WTC11 (cell line): ENCODE measurements around the gene JUP. TPM values are rescaled to one million over a fixed set of nuclear protein-coding genes. Genes with fewer than 3 reads are reported as not detected.

ENCODE experiments used
- ATAC-seq: fragments of 200-7000 bp; cut with Tn5 transposase; 2 replicates; pipeline ENCODE4 v1.10.0; 2021; ENCODE audit warnings: mild to moderate bottlenecking, moderate library complexity
- CTCF ChIA-PET: fragments of 300-600 bp; sonication (Branson Sonifier 250); formaldehyde crosslinking; loops from one replicate; lab custom pipeline; 2021; ENCODE audit warnings: antibody characterized with exemption; lab: Charles Lee
- POLR2A ChIA-PET: fragments of 350-600 bp; sonication (Branson Sonifier 250); formaldehyde crosslinking; loops from one replicate; lab custom pipeline; 2021; ENCODE audit warnings: antibody characterized with exemption; lab: Charles Lee
- DNase-seq: peaks from one replicate; pipeline ENCODE4 v3.0.0; 2021; ENCODE audit warnings: low spot score
- H3K27ac Mint-ChIP-seq: 2 replicates; pipeline ENCODE4 v1.8.0; 2021; ENCODE audit warnings: mixed read lengths
- H3K27me3 Mint-ChIP-seq: 2 replicates; pipeline ENCODE4 v1.8.0; 2021; ENCODE audit warnings: low read depth, mild to moderate bottlenecking, moderate library complexity, mixed read lengths
- H3K36me3 Mint-ChIP-seq: 2 replicates; pipeline ENCODE4 v1.8.0; 2021; ENCODE audit warnings: mixed read lengths
- H3K4me1 Mint-ChIP-seq: 2 replicates; pipeline ENCODE4 v1.8.0; 2022; ENCODE audit warnings: mixed read lengths
- H3K4me3 Mint-ChIP-seq: 2 replicates; pipeline ENCODE4 v1.8.0; 2021; ENCODE audit warnings: mild to moderate bottlenecking, moderate library complexity, mixed read lengths
- H3K9me3 Mint-ChIP-seq: 2 replicates; pipeline ENCODE4 v1.8.0; 2021; ENCODE audit warnings: mixed read lengths
- E2F1 ChIP-seq: sonication (generic); formaldehyde crosslinking; IDR thresholded peaks from 2 replicates; pipeline ENCODE4 v1.8.0; 2022; ENCODE audit warnings: mild to moderate bottlenecking, missing genetic modification reagents
- ELF4 ChIP-seq: sonication (generic); formaldehyde crosslinking; IDR thresholded peaks from 2 replicates; pipeline ENCODE4 v1.8.1; 2022; ENCODE audit warnings: low read depth, mild to moderate bottlenecking, moderate library complexity, missing genetic modification reagents
- EMX1 ChIP-seq: fragments of 250-450 bp; sonication (Bioruptor Pico); IDR thresholded peaks from 2 replicates; pipeline ENCODE4 v1.8.0; 2021; ENCODE audit warnings: mild to moderate bottlenecking
- GABPB1 ChIP-seq: sonication (generic); formaldehyde crosslinking; IDR thresholded peaks from 2 replicates; pipeline ENCODE4 v1.8.1; 2023; ENCODE audit warnings: mild to moderate bottlenecking, missing genetic modification reagents
- GRHL2 ChIP-seq: fragments of 250-450 bp; sonication (Bioruptor Pico); IDR thresholded peaks from 2 replicates; pipeline ENCODE4 v1.8.0; 2022; ENCODE audit warnings: mild to moderate bottlenecking, moderate library complexity; ENCODE audit not compliant: insufficient replicate concordance, severe bottlenecking
- KAT7 ChIP-seq: sonication (generic); formaldehyde crosslinking; IDR thresholded peaks from 2 replicates; pipeline ENCODE4 v1.8.1; 2023; ENCODE audit warnings: missing genetic modification reagents, mild to moderate bottlenecking, borderline replicate concordance
- MXD4 ChIP-seq: fragments of 250-450 bp; sonication (Bioruptor Pico); IDR thresholded peaks from 2 replicates; pipeline ENCODE4 v1.8.0; 2021; ENCODE audit warnings: mild to moderate bottlenecking, moderate library complexity, borderline replicate concordance
- SOX15 ChIP-seq: fragments of 250-450 bp; sonication (Bioruptor Pico); IDR thresholded peaks from 2 replicates; pipeline ENCODE4 v1.9.0; 2021; ENCODE audit warnings: mild to moderate bottlenecking
- TCF7 ChIP-seq: sonication (generic); formaldehyde crosslinking; IDR thresholded peaks from 2 replicates; pipeline ENCODE4 v1.8.0; 2022; ENCODE audit warnings: mild to moderate bottlenecking, low read depth, missing genetic modification reagents, moderate library complexity
- USF1 ChIP-seq: sonication (generic); formaldehyde crosslinking; IDR thresholded peaks from 2 replicates; pipeline ENCODE4 v1.8.0; 2022; ENCODE audit warnings: mild to moderate bottlenecking, missing genetic modification reagents
- ZNF138 ChIP-seq: sonication (generic); formaldehyde crosslinking; conservative IDR thresholded peaks from 2 replicates; pipeline ENCODE4 v1.8.1; 2022; ENCODE audit warnings: mild to moderate bottlenecking, moderate library complexity, missing genetic modification reagents
- ZNF219 ChIP-seq: sonication (generic); formaldehyde crosslinking; IDR thresholded peaks from 2 replicates; pipeline ENCODE4 v1.8.0; 2023; ENCODE audit warnings: missing genetic modification reagents, mild to moderate bottlenecking, borderline replicate concordance
- ZNF232 ChIP-seq: sonication (generic); formaldehyde crosslinking; IDR thresholded peaks from 2 replicates; pipeline ENCODE4 v1.8.0; 2022; ENCODE audit warnings: mild to moderate bottlenecking, missing genetic modification reagents
- ZNF416 ChIP-seq: fragments of 250-450 bp; sonication (Bioruptor Pico); IDR thresholded peaks from 2 replicates; pipeline ENCODE4 v1.9.0; 2021; ENCODE audit warnings: mild to moderate bottlenecking, inconsistent platforms
- ZSCAN18 ChIP-seq: fragments of 250-450 bp; sonication (Bioruptor Pico); IDR thresholded peaks from 2 replicates; pipeline ENCODE4 v2.1.2; 2022; ENCODE audit warnings: mild to moderate bottlenecking, moderate library complexity
- total RNA-seq: library from RNA; stranded (reverse); gene quantifications from 3 replicates; pipeline ENCODE4 v1.2.3, GENCODE V29; 2021
- TF ChIP-seq, protein P1 (sequence below): sonication (generic); formaldehyde crosslinking; conservative IDR thresholded peaks from 2 replicates; pipeline ENCODE4 v1.8.1; 2023; ENCODE audit warnings: mild to moderate bottlenecking, low read depth, missing genetic modification reagents, moderate library complexity
- TF ChIP-seq, protein P2 (sequence below): fragments of 250-450 bp; sonication (Bioruptor Pico); IDR thresholded peaks from 2 replicates; pipeline ENCODE4 v1.9.0; 2021; ENCODE audit warnings: mild to moderate bottlenecking
- TF ChIP-seq, protein P3 (sequence below): sonication (generic); formaldehyde crosslinking; IDR thresholded peaks from 2 replicates; pipeline ENCODE4 v1.8.1; 2023; ENCODE audit warnings: mild to moderate bottlenecking, missing genetic modification reagents, moderate library complexity
- TF ChIP-seq, protein P4 (sequence below): sonication (generic); formaldehyde crosslinking; IDR thresholded peaks from 2 replicates; pipeline ENCODE4 v1.8.0; 2022; ENCODE audit warnings: missing genetic modification reagents

The JUP gene
- total RNA-seq, 1 experiment from 2014 or later, result 103 TPM

DNA sequence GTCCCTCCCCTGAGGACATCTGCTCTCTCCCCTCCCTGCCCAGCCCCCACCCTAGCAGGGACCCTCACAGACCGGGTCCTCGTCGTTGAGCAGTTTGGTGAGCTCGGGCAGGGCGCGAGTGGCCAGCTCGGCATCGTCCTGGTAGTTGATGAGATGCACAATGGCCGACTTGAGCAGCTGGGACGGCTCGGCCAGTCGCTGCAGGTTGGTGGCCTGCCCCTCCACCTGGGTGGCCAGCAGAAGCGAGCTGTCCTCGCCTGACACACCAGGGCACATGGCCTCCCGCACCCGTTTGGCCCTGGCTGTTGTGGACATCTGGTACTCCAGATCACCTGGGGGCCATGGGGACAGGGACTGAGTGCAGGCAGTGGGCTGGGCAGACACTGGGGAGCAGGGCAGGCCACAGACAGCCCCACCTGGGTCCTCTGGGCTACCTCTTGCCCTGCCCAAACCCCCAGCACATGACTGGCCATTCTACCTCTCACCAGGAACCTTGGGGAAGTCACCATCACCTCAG is 17.1 kb downstream of the JUP start:
- DNase-seq, result no peak
- H3K36me3 Mint-ChIP-seq, result peaks cover 50% of the 10 kb centered on the region
- POLR2A ChIA-PET, result interaction anchor here (0.6 to 1.1 kb wide), 2 partner anchors 10 to 16 kb away, joined by 3 to 5 read pairs; no protein-coding TSS in a partner anchor

More for the DNA sequence above, 17.1 kb downstream of the JUP start:
- CTCF ChIA-PET, result interaction anchor here (1.4 kb wide), 1 partner anchor 16 kb away, joined by 6 read pairs; no protein-coding TSS in a partner anchor
- no peak overlapping the region for H3K4me3 Mint-ChIP-seq
- H3K9me3 Mint-ChIP-seq, result no peaks in the 10 kb centered on the region
- ATAC-seq, result no peak
- peak overlapping the region; percentile 54 for H3K27ac Mint-ChIP-seq
- H3K27me3 Mint-ChIP-seq, result no peaks in the 10 kb centered on the region
- no peak for TF ChIP-seq ZNF138 (CRISPR knock-in tag)
- TF ChIP-seq, protein P1, sequence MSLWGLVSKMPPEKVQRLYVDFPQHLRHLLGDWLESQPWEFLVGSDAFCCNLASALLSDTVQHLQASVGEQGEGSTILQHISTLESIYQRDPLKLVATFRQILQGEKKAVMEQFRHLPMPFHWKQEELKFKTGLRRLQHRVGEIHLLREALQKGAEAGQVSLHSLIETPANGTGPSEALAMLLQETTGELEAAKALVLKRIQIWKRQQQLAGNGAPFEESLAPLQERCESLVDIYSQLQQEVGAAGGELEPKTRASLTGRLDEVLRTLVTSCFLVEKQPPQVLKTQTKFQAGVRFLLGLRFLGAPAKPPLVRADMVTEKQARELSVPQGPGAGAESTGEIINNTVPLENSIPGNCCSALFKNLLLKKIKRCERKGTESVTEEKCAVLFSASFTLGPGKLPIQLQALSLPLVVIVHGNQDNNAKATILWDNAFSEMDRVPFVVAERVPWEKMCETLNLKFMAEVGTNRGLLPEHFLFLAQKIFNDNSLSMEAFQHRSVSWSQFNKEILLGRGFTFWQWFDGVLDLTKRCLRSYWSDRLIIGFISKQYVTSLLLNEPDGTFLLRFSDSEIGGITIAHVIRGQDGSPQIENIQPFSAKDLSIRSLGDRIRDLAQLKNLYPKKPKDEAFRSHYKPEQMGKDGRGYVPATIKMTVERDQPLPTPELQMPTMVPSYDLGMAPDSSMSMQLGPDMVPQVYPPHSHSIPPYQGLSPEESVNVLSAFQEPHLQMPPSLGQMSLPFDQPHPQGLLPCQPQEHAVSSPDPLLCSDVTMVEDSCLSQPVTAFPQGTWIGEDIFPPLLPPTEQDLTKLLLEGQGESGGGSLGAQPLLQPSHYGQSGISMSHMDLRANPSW (CRISPR knock-in tag), result no peak
- TF ChIP-seq TCF7 (CRISPR knock-in tag), result no peak
- TF ChIP-seq GRHL2 (CRISPR knock-in tag), result no peak
- TF ChIP-seq EMX1 (CRISPR knock-in tag), result no peak
- TF ChIP-seq E2F1 (CRISPR knock-in tag), result no peak
- TF ChIP-seq USF1, result no peak
- no peak for TF ChIP-seq ZNF219 (CRISPR knock-in tag)
- no peak for TF ChIP-seq MXD4 (CRISPR knock-in tag)
- TF ChIP-seq ZNF232 (CRISPR knock-in tag), result no peak
- TF ChIP-seq, protein P2, sequence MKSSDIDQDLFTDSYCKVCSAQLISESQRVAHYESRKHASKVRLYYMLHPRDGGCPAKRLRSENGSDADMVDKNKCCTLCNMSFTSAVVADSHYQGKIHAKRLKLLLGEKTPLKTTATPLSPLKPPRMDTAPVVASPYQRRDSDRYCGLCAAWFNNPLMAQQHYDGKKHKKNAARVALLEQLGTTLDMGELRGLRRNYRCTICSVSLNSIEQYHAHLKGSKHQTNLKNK, result no peak
- no peak for TF ChIP-seq ELF4 (CRISPR knock-in tag)
- TF ChIP-seq ZSCAN18, result no peak
- TF ChIP-seq ZNF416 (CRISPR knock-in tag), result no peak
- TF ChIP-seq, protein P3, sequence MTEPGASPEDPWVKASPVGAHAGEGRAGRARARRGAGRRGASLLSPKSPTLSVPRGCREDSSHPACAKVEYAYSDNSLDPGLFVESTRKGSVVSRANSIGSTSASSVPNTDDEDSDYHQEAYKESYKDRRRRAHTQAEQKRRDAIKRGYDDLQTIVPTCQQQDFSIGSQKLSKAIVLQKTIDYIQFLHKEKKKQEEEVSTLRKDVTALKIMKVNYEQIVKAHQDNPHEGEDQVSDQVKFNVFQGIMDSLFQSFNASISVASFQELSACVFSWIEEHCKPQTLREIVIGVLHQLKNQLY, result no peak
- TF ChIP-seq, protein P4, sequence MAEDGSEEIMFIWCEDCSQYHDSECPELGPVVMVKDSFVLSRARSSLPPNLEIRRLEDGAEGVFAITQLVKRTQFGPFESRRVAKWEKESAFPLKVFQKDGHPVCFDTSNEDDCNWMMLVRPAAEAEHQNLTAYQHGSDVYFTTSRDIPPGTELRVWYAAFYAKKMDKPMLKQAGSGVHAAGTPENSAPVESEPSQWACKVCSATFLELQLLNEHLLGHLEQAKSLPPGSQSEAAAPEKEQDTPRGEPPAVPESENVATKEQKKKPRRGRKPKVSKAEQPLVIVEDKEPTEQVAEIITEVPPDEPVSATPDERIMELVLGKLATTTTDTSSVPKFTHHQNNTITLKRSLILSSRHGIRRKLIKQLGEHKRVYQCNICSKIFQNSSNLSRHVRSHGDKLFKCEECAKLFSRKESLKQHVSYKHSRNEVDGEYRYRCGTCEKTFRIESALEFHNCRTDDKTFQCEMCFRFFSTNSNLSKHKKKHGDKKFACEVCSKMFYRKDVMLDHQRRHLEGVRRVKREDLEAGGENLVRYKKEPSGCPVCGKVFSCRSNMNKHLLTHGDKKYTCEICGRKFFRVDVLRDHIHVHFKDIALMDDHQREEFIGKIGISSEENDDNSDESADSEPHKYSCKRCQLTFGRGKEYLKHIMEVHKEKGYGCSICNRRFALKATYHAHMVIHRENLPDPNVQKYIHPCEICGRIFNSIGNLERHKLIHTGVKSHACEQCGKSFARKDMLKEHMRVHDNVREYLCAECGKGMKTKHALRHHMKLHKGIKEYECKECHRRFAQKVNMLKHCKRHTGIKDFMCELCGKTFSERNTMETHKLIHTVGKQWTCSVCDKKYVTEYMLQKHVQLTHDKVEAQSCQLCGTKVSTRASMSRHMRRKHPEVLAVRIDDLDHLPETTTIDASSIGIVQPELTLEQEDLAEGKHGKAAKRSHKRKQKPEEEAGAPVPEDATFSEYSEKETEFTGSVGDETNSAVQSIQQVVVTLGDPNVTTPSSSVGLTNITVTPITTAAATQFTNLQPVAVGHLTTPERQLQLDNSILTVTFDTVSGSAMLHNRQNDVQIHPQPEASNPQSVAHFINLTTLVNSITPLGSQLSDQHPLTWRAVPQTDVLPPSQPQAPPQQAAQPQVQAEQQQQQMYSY (CRISPR knock-in tag), result no peak
- no peak for TF ChIP-seq KAT7 (CRISPR knock-in tag)
- no peak for TF ChIP-seq SOX15
- no peak for TF ChIP-seq GABPB1 (CRISPR knock-in tag)
- TF ChIP-seq, all 79 proteins: peak for 0
- H3K4me1 Mint-ChIP-seq, result peaks cover 29% of the 10 kb centered on the region
